RWPE2 (cell line): ENCODE results near the gene TMTC4.

Experiments
- ATAC-seq: fragments of 200-7000 bp; cut with Tn5 transposase; 3 replicates; pipeline ENCODE4 v1.9.1; 2021; ENCODE audit warnings: low read depth
- DNase-seq: peaks from one replicate; pipeline ENCODE4 v3.0.0-alpha.2; 2020; ENCODE audit warnings: low spot score
- H3K27ac ChIP-seq: fragments of 450-650 bp; 2 replicates; pipeline ENCODE4 v1.5.1; 2017; ENCODE audit warnings: mild to moderate bottlenecking; ENCODE audit not compliant: poor library complexity, severe bottlenecking
- H3K27me3 ChIP-seq: fragments of 250-450 bp; sonication (Bioruptor Pico); 2 replicates; pipeline ENCODE4 v1.5.1; 2021; ENCODE audit warnings: mild to moderate bottlenecking, moderate library complexity; ENCODE audit not compliant: insufficient read depth, poor library complexity, severe bottlenecking
- H3K36me3 ChIP-seq: fragments of 250-450 bp; sonication (Bioruptor Pico); 2 replicates; pipeline ENCODE4 v1.5.1; 2020; ENCODE audit warnings: low read depth, mild to moderate bottlenecking, moderate library complexity
- H3K4me1 ChIP-seq: fragments of 250-450 bp; sonication (Bioruptor Pico); 2 replicates; pipeline ENCODE4 v1.5.1; 2021; ENCODE audit warnings: mild to moderate bottlenecking, moderate library complexity; ENCODE audit not compliant: insufficient read depth, poor library complexity, severe bottlenecking
- H3K4me3 ChIP-seq: fragments of 250-450 bp; sonication (Bioruptor Pico); 2 replicates; pipeline ENCODE4 v1.5.1; 2021; ENCODE audit warnings: mild to moderate bottlenecking, moderate library complexity; ENCODE audit not compliant: severe bottlenecking
- H3K9me3 ChIP-seq: fragments of 250-450 bp; sonication (Bioruptor Pico); 2 replicates; pipeline ENCODE4 v1.5.1; 2021; ENCODE audit warnings: mild to moderate bottlenecking, moderate library complexity; ENCODE audit not compliant: severe bottlenecking
- TF ChIP-seq, protein P1 (sequence below): fragments of 450-650 bp; IDR thresholded peaks from one replicate; pipeline ENCODE4 v1.5.1; 2017; ENCODE audit warnings: mild to moderate bottlenecking, moderate library complexity; ENCODE audit not compliant: poor library complexity, severe bottlenecking

TMTC4 gene

GRCh38 chr13:100662468-100663211 lies 12.0 kb downstream of the TMTC4 start:
- ATAC-seq: no peak
- peaks cover 58% of the 10 kb centered on the region for H3K36me3 ChIP-seq

DNA sequence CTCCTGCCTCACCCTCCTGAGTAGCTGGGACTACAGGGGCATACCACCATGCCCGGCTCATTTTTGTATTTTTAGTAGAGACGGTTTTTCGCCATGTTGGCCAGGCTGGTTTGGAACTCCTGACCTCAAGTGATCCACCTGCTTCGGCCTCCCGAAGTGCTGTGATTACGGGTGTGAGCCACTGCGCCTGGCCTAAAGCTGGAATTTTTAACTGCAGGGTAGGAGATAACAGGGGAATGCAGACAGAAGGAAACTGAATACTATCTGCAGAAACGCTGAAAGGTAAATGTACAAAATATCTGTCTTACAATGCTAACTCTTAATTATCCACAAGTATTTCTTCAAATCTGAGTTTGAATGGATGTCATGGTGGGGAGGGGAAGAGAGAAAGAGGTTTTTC lies 13.8 kb downstream of the TMTC4 start:
- no peak overlapping the region for H3K27ac ChIP-seq
- DNase-seq (no peak), ATAC-seq (no peak)
- no peaks in the 10 kb centered on the region for H3K4me1 ChIP-seq
- H3K9me3 ChIP-seq: no peaks in the 10 kb centered on the region
- no peak overlapping the region for H3K4me3 ChIP-seq
- TF ChIP-seq, protein P1, sequence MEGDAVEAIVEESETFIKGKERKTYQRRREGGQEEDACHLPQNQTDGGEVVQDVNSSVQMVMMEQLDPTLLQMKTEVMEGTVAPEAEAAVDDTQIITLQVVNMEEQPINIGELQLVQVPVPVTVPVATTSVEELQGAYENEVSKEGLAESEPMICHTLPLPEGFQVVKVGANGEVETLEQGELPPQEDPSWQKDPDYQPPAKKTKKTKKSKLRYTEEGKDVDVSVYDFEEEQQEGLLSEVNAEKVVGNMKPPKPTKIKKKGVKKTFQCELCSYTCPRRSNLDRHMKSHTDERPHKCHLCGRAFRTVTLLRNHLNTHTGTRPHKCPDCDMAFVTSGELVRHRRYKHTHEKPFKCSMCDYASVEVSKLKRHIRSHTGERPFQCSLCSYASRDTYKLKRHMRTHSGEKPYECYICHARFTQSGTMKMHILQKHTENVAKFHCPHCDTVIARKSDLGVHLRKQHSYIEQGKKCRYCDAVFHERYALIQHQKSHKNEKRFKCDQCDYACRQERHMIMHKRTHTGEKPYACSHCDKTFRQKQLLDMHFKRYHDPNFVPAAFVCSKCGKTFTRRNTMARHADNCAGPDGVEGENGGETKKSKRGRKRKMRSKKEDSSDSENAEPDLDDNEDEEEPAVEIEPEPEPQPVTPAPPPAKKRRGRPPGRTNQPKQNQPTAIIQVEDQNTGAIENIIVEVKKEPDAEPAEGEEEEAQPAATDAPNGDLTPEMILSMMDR: no peak
- no peaks in the 10 kb centered on the region for H3K27me3 ChIP-seq
- H3K36me3 ChIP-seq: peaks cover 53% of the 10 kb centered on the region

More at GRCh38 chr13:100662468-100663211, 12.0 kb downstream of the TMTC4 start:
- no peak for DNase-seq
- H3K27me3 ChIP-seq: no peaks in the 10 kb centered on the region
- H3K4me1 ChIP-seq: no peaks in the 10 kb centered on the region
- no peaks in the 10 kb centered on the region for H3K9me3 ChIP-seq
- TF ChIP-seq, protein P1: no peak
- H3K27ac ChIP-seq: no peak overlapping the region
- H3K4me3 ChIP-seq: no peak overlapping the region

- Histone ChIP-seq H3K4me1 (no peaks in the 10 kb centered on the region), H3K27me3 (no peaks in the 10 kb centered on the region), H3K27ac (no peak overlapping the region), H3K36me3 (peaks cover 53% of the 10 kb centered on the region), H3K9me3 (no peaks in the 10 kb centered on the region), H3K4me3 (no peak overlapping the region)
- TF ChIP-seq, protein P1: no peak
- ATAC-seq (no peak), DNase-seq (no peak)
These were observed 15.0 kb downstream of the TMTC4 start for GRCh38 chr13:100659578-100659977.

GRCh38 chr13:100658363-100658762 lies 16.2 kb downstream of the TMTC4 start:
- H3K4me3 ChIP-seq: no peak overlapping the region
- H3K27ac ChIP-seq: no peak overlapping the region
- no peaks in the 10 kb centered on the region for H3K4me1 ChIP-seq
- H3K36me3 ChIP-seq: peaks cover 47% of the 10 kb centered on the region
- H3K9me3 ChIP-seq: no peaks in the 10 kb centered on the region
- TF ChIP-seq, protein P1: no peak
- ATAC-seq (no peak), DNase-seq (no peak)
- no peaks in the 10 kb centered on the region for H3K27me3 ChIP-seq

GRCh38 chr13:100657881-100658315 lies 16.7 kb downstream of the TMTC4 start:
- Histone ChIP-seq H3K4me3 (no peak overlapping the region), H3K27ac (no peak overlapping the region), H3K27me3 (no peaks in the 10 kb centered on the region), H3K36me3 (peaks cover 42% of the 10 kb centered on the region), H3K4me1 (no peaks in the 10 kb centered on the region), H3K9me3 (no peaks in the 10 kb centered on the region)
- TF ChIP-seq, protein P1: no peak
- DNase-seq (no peak), ATAC-seq (no peak)
